Measurements from ENCODE around the gene ANO9. TPM values are rescaled to one million over a fixed set of nuclear protein-coding genes. Genes with fewer than 3 reads are reported as not detected.
A peak's percentile ranks its signal among the peaks of the same experiment; 100 is the strongest.

ANO9 gene
- total and polyA plus RNA-seq, 8 donors = 5.7 to 208 (median 31.6) TPM

DNA sequence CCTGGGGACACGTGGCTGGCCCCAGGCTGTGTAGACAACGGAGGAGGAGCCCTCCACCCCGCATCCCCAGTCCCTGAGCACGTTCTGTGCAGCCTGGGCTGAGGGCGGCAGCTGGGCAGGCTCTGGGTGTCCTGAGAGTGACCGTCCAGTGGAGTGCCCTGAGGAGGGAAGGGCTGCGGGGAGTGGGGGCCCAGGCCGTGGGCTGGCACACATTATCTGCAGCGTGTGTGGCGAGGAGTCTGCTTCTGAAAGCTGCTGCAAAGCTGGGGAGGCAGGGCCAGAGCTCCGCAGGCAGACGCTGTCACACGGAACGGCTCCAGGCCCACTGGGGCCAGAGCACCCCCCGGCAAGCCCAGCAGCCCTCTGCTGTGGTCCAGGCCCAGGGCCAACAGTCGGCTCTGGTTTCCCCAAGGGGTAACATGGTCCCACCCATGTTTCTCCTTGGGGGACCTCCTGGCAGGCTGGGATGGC lies 835 bp upstream of the ANO9 start:
- TF ChIP-seq, protein P1, sequence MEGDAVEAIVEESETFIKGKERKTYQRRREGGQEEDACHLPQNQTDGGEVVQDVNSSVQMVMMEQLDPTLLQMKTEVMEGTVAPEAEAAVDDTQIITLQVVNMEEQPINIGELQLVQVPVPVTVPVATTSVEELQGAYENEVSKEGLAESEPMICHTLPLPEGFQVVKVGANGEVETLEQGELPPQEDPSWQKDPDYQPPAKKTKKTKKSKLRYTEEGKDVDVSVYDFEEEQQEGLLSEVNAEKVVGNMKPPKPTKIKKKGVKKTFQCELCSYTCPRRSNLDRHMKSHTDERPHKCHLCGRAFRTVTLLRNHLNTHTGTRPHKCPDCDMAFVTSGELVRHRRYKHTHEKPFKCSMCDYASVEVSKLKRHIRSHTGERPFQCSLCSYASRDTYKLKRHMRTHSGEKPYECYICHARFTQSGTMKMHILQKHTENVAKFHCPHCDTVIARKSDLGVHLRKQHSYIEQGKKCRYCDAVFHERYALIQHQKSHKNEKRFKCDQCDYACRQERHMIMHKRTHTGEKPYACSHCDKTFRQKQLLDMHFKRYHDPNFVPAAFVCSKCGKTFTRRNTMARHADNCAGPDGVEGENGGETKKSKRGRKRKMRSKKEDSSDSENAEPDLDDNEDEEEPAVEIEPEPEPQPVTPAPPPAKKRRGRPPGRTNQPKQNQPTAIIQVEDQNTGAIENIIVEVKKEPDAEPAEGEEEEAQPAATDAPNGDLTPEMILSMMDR (IDR thresholded peaks at IDR 0.05) = no peak
- TF ChIP-seq EP300 (IDR thresholded peaks at IDR 0.05) (no peak), POLR2AphosphoS5 (IDR thresholded peaks at IDR 0.05) (no peak), POLR2A (IDR thresholded peaks at IDR 0.05) (no peak)
- no peak for DNase-seq
- Histone ChIP-seq H3K4me3 (no peak overlapping the region), H3K27ac (no peak overlapping the region), H3K36me3 (no peaks in the 10 kb centered on the region), H3K27me3 (peaks cover 0 to 60% (median 7%) of the 10 kb centered on the region in 3 donors), H3K9me3 (no peaks in the 10 kb centered on the region), H3K4me1 (peaks cover 8 to 31% (median 26%) of the 10 kb centered on the region in 4 donors)
- intact Hi-C loops (cut with DNase I; ENCODE audit: low total_unique reads) = no loop called here
- WGBS, 5 donors = 0 to 66% (median 60%) methylated on average over 1 to 16 of the region's 16 CpGs

DNA sequence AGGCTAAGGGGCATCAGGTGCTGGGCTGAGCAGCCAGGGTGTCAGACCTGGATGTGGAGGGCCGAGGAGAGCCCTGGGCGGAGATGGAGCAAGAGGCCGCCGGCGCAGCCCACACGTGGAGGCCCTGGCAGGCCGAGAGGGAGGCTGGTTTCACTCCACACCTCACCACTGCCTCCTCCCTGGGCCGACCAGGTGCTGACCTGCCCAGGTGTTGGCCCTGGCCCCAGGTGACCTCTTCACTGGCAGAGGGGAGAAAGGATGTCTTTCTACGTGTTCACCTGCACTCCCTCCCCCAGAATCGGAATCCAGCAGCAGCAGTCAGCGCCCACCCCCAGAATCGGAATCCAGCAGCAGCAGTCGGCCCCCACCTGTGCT lies 781 bp downstream of the ANO9 start:
- no peaks in the 10 kb centered on the region for H3K9me3 ChIP-seq
- peak overlapping the region; percentile 42 to 59 (median 48) for H3K4me3 ChIP-seq
- H3K27ac ChIP-seq = no peak overlapping the region
- no peak for DNase-seq
- TF ChIP-seq POLR2A (IDR thresholded peaks at IDR 0.05) (no peak), EP300 (IDR thresholded peaks at IDR 0.05) (no peak), POLR2AphosphoS5 (IDR thresholded peaks at IDR 0.05) (no peak)
- TF ChIP-seq, protein P1 (IDR thresholded peaks at IDR 0.05) = no peak
- 39 to 76% (median 48%) methylated on average over 8 to 13 of the region's 13 CpGs for WGBS, 5 donors
- H3K4me1 ChIP-seq = peaks cover 8 to 29% (median 25%) of the 10 kb centered on the region in 4 donors
- intact Hi-C loops (cut with DNase I; ENCODE audit: low total_unique reads) = no loop called here
- H3K36me3 ChIP-seq = no peaks in the 10 kb centered on the region
- peaks cover 0 to 66% (median 7%) of the 10 kb centered on the region in 3 donors for H3K27me3 ChIP-seq

DNA sequence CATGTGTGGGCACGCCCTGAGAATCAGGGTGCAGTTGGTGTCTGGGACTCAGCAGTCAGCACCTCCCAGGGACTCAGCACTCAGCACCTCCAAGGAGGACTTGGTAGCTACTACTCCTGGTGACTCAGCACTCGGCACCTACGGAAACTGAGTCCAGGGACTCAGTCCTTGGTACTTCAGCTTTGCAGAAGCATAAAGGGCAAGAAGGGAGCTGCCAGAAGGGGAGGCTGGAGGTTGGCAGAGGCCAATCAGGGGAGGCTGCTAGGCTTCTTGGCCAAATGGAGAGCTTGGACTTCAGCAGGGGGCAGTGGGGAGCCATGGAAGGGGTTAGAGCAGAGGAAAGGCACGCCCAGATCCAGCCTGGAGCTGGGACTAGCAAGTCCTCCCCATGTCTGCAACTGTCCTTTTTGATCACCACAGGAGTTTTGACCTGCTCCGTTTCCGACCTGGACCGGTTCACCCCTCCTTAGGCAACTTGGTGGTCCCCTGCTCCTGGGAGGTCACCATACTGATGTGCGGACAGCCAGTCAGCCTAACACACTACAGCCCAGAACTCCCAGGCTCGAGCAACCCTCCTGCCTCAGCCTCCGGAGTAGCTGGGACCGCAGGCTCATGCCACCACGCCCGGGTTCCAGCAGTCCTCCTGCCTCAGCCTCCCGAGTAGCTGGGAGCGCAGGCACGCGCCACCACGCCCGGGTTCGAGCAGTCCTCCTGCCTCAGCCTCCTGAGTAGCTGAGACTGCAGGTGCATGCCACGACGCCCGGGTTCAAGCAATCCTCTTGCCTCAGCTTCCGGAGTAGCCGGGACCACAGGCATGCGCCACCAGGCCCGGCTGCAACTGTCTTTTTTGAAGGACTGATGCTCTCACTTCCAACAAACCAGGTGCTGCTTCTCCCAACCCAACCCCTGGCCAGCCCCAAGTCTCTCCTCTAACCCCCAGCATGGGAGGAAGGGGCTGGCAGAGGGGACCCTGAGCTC lies 1.5 kb downstream of the ANO9 start:
- Histone ChIP-seq H3K9me3 (no peaks in the 10 kb centered on the region), H3K4me3 (peak overlapping the region in 2 of 4 donors; percentile 42 to 59), H3K4me1 (peaks cover 8 to 29% (median 25%) of the 10 kb centered on the region in 4 donors), H3K27me3 (peaks cover 0 to 66% (median 7%) of the 10 kb centered on the region in 3 donors), H3K27ac (no peak overlapping the region), H3K36me3 (no peaks in the 10 kb centered on the region)
- WGBS, 5 donors = 84 to 94% (median 92%) methylated on average over 17 to 27 of the region's 27 CpGs
- intact Hi-C loops (cut with DNase I; ENCODE audit: low total_unique reads) = no loop called here
- TF ChIP-seq POLR2A (IDR thresholded peaks at IDR 0.05) (no peak), POLR2AphosphoS5 (IDR thresholded peaks at IDR 0.05) (no peak), EP300 (IDR thresholded peaks at IDR 0.05) (no peak)
- TF ChIP-seq, protein P1 (IDR thresholded peaks at IDR 0.05) = no peak
- no peak for DNase-seq

DNA sequence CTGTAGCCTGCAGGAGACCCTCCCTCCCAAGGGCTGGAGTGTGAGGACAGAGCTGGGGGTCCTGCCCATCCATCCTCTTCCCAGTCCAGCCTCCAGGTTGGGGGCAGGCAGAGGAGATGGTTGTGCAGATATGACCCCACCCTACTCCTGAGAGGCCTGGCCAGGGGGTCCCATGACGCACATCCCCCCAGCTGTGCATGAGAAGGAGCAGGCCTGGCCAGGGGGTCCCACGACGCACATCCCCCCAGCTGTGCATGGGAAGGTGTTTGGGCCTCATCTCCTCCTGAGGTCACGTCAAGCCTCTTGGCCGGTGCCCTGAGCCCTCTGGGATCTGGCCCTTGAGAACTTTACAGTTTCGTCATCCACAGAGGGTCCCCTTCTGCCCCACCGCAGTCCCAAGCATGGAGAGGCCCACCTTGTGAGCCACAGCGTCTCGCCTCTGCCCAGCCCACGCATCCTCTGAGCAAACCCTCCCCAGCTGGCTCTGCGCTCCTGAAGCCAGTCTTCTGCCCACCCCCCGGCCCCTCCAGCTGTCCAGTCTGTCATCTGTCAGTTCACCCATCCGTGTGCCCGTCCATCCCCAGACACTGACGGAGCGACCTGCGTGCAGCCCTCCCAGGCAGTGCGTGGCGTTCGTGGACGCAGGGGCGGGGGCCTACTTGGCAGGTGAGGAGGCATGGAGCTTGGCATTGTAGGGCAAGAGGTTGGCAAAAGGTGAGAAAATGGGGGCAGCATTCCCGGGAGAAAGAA lies 2.3 kb downstream of the ANO9 start:
- Histone ChIP-seq H3K4me1 (peaks cover 8 to 27% (median 24%) of the 10 kb centered on the region in 4 donors), H3K27me3 (peaks cover 0 to 66% (median 7%) of the 10 kb centered on the region in 3 donors), H3K36me3 (no peaks in the 10 kb centered on the region), H3K27ac (no peak overlapping the region), H3K4me3 (no peak overlapping the region), H3K9me3 (no peaks in the 10 kb centered on the region)
- 85 to 91% (median 88%) methylated on average over 20 to 23 of the region's 23 CpGs for WGBS, 5 donors
- DNase-seq = no peak
- intact Hi-C loops (cut with DNase I; ENCODE audit: low total_unique reads) = no loop called here
- TF ChIP-seq POLR2A (IDR thresholded peaks at IDR 0.05) (no peak), POLR2AphosphoS5 (IDR thresholded peaks at IDR 0.05) (no peak), EP300 (IDR thresholded peaks at IDR 0.05) (no peak)
- TF ChIP-seq, protein P1 (IDR thresholded peaks at IDR 0.05) = no peak

Measured in stomach (tissue), 9 donors.